Smooth muscle cell of the pulmonary artery (primary cell): ENCODE results near the gene TTC4. TPM values are rescaled to one million over a fixed set of nuclear protein-coding genes. Genes with fewer than 3 reads are reported as not detected.

ENCODE experiments used
- total RNA-seq: library from RNA; depleted of rRNA; stranded (reverse); fragments of >200 nt; gene quantifications from 2 replicates; pipeline ENCODE4 v1.2.3, GENCODE V29; 2014

TTC4 gene, protein sequence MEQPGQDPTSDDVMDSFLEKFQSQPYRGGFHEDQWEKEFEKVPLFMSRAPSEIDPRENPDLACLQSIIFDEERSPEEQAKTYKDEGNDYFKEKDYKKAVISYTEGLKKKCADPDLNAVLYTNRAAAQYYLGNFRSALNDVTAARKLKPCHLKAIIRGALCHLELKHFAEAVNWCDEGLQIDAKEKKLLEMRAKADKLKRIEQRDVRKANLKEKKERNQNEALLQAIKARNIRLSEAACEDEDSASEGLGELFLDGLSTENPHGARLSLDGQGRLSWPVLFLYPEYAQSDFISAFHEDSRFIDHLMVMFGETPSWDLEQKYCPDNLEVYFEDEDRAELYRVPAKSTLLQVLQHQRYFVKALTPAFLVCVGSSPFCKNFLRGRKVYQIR
- total RNA-seq, result 14.6 and 17.9 TPM in 2 replicates

GRCh38 chr1:54715493-54716298 is at the start of gene TTC4:
TTC4 (plus strand) TSS chr1:54715861; CDS start chr1:54715909, 48 bp downstream.

DNA sequence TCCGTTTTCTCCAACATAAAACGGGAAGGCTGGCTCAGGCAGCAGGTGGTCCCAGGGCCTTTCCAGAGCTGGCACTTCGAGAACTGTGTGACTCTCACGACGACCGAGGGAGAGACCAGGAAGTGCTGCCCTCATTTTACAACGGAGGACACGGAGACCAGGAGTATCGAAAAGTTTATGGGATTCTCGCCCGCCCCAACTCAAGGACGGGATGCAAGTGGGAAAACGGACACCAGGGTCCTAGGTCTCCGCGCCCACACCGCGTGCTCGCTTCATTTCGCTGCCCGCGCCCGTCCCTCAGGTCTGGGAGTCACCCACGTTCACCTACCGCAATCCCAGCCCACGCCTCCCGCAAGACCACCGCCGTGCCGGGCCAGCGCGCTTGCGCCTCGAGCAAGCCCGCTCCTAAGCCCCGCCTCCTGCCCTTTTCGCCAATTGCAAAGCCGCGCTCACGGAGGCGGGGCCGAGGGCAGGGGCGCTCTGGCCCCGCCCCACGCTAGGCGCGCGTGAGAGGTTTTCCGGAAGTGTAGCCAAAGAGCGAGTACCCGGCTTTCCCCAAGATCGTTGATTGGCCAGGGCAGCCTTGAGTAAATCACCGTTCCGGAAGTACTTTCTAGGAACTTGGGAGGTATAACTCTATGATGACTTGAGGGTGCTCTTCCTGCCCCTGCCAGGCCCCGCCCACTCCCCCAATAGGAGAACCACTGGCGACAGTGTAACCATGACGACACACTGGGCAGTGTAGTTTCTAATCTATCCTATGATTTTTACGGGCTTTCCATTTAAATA is 48.7 kb downstream of the TTC4 start, which contains the start of gene PARS2:
PARS2 (minus strand) TSS at position 391 of the 789 bp plus-strand sequence. CDS start 5,362 bp downstream, outside the sequence.

Other genes starting within 250 kb of the TTC4 start
- 3.6 and 3.8 TPM in 2 replicates for gene ACOT11, start 167.6 kb upstream of the TTC4 start, total RNA-seq
- not detected in 2 replicates for gene FAM151A, start 92.3 kb upstream of the TTC4 start, total RNA-seq
- 0.39 and 0.73 TPM in 2 replicates for gene MROH7, start 74.1 kb upstream of the TTC4 start, total RNA-seq
- 4.0 and 5.8 TPM in 2 replicates for gene PARS2, start 48.7 kb downstream of the TTC4 start, total RNA-seq
- not detected in 2 replicates for gene TTC22, start 85.5 kb downstream of the TTC4 start, total RNA-seq
- gene DHCR24, start 171.3 kb downstream of the TTC4 start, total RNA-seq, result 61.4 and 65.6 TPM in 2 replicates